Left ventricle myocardium inferior (tissue), 1 donor: ENCODE results near the gene NEMP2. TPM values are rescaled to one million over a fixed set of nuclear protein-coding genes. Genes with fewer than 3 reads are reported as not detected.

Experiments used
- DNase-seq: peaks from one replicate; pipeline ENCODE4 v3.0.0-alpha.2; 2020
- H3K27ac ChIP-seq: fragments of 200-600 bp; replicated peaks from 2 replicates; pipeline ENCODE4 v1.8.0; 2021
- H3K27me3 ChIP-seq: fragments of 200-600 bp; 2 replicates; pipeline ENCODE4 v1.8.0; 2021; ENCODE audit warnings: low read depth
- H3K36me3 ChIP-seq: fragments of 200-600 bp; 2 replicates; pipeline ENCODE4 v1.8.0; 2021
- H3K4me1 ChIP-seq: fragments of 200-600 bp; 2 replicates; pipeline ENCODE4 v1.8.0; 2021
- H3K4me3 ChIP-seq: fragments of 200-600 bp; 2 replicates; pipeline ENCODE4 v1.8.0; 2021; ENCODE audit warnings: mild to moderate bottlenecking, moderate library complexity
- H3K9me3 ChIP-seq: fragments of 200-600 bp; replicated peaks from 2 replicates; pipeline ENCODE4 v1.8.0; 2021
- CTCF ChIP-seq: fragments of 200-600 bp; IDR thresholded peaks from 2 replicates; pipeline ENCODE4 v1.8.0; 2021; ENCODE audit warnings: antibody characterized with exemption, mild to moderate bottlenecking, borderline replicate concordance
- intact Hi-C: fragments of 100-400 bp; cut with micrococcal nuclease; formaldehyde crosslinking; loops from one replicate; pipeline ENCODE4 v1.11.0; 2022
- total RNA-seq: library from RNA; stranded (reverse); fragmentation: NEBNext Ultra II Directional; extraction: Animal tissue kit (Norgen Biotek cat#: 25700); gene quantifications from one replicate; pipeline ENCODE4 v1.2.1, GENCODE V29; 2021
- donor health status: DM: no; HTN: yes; CAD: no; lungs with severe emphysema.

NEMP2 gene
- total RNA-seq, 1 donor from 2014 or later, result 1.5 TPM

DNA sequence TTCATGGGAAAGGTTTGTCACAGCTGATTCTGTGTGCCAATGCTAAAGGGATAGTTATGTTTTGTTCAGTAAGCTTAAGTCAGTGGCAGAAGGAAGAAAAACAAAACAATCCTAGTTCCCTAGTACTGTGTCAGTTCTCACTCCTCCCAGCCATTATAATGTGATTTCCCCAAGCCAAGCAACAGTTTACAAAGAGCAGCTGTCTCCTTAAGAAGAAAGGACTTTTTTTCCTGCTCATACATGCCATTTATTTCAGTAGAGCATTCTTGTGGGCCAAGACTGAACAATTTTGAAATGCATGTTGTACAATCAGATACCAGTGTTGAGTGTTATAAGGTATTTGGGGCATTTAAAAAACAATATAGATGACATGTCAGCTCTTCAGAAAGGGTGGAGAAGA, 52.1 kb downstream of the NEMP2 start:
- intact Hi-C loops, result no loop called here
- TF ChIP-seq CTCF, result no peak
- H3K4me3 ChIP-seq, result no peak overlapping the region
- H3K36me3 ChIP-seq, result no peaks in the 10 kb centered on the region
- no peaks in the 10 kb centered on the region for H3K27me3 ChIP-seq
- no peak for DNase-seq
- H3K27ac ChIP-seq, result no peak overlapping the region
- H3K9me3 ChIP-seq, result peaks cover 4% of the 10 kb centered on the region
- H3K4me1 ChIP-seq, result peaks cover 54% of the 10 kb centered on the region

DNA sequence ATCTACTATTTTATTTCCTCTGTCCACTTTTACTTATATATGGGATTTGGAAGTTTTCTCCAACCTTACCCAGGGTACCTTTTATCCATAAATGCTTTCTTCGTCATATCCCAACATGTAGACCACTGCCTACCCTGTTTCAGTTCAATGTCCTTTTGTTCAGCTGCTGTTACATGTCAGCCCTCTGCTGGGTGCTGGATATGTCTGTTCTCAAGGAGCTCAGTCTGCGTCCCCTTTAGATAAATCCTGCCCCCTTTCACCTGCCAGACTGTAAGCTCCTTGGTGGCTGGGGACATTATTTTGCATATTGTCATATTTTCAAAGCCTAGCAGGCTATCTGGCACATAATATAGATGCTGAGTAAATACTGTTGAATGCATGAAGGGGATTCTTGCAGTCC, 53.2 kb downstream of the NEMP2 start:
- no peak overlapping the region for H3K4me3 ChIP-seq
- no peak overlapping the region for H3K27ac ChIP-seq
- no peaks in the 10 kb centered on the region for H3K27me3 ChIP-seq
- H3K4me1 ChIP-seq, result peaks cover 51% of the 10 kb centered on the region
- intact Hi-C loops, result no loop called here
- no peaks in the 10 kb centered on the region for H3K9me3 ChIP-seq
- TF ChIP-seq CTCF, result peak; percentile 32
- no peak for DNase-seq
- H3K36me3 ChIP-seq, result no peaks in the 10 kb centered on the region

DNA sequence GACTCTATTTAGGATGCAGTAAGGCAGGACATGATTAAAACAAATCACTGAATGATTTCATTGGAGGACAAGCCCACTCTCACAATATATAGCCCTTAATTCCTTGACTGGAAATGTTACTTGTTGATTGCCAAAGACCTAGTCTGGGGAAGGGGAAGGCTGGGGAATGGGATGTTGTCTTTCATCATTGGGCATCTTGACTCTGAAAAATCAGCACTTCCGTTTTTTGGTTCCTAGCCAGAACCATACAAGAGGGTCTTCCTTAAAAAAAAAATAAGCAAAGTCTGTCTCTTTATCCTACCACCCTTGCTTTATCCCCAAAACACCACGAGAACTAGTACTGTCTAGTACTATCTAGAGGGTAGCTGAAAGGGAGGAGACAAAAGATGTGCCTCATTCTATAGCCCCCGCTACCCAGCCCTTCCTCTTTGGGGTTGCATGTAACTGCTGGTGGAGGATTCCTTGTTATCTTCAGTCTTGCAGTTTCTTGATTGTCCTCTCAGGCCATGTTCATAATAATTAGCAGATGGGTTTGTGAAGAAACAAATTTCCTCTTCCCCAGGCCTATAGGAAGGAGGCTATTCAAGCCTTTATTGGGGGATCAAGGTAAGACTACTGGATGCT, 55.8 kb downstream of the NEMP2 start:
- intact Hi-C loops, result no loop called here
- TF ChIP-seq CTCF, result no peak
- Histone ChIP-seq H3K4me3 (peak overlapping the region; percentile 33), H3K36me3 (no peaks in the 10 kb centered on the region), H3K27ac (peak overlapping the region; percentile 76), H3K9me3 (peaks cover 2% of the 10 kb centered on the region), H3K27me3 (no peaks in the 10 kb centered on the region), H3K4me1 (peaks cover 26% of the 10 kb centered on the region)
- DNase-seq, result no peak

DNA sequence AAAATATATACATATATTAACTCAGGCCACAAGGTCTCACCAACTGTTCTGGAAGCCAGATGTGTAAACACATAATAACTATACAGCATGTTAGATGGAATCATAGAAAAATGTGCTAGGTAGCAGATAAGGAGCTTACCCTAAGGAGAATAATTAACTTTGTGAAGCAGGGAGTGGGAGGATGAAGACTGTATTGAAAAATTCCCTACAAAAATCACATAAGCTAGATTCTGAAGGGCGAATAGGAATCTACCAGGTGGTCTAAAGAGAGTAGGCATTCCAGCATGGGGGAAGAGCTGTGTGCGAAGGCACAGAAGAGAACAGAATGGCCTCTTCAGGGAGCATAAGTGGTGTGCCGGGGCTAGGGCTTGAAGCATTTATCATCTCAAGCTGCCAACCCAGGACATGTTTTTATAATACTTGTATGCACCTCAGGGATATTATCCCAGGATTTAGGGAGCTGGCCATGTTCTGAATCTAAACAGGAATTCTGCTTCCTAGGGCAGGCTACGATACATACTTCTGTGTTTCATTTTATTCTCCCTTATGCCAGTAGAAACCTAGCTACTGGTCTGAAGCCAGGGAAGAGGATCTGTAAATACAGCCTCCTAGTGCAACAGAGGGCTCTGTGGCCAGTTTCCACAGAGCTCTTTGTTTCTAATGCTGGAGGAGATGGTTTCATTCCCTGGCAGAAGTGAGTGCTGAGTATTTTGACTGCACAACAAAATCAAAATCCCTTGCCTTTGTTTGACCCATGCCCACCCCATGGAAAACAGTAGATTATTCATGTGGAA, 56.7 kb downstream of the NEMP2 start:
- Histone ChIP-seq H3K27me3 (no peaks in the 10 kb centered on the region), H3K4me1 (peaks cover 26% of the 10 kb centered on the region), H3K36me3 (no peaks in the 10 kb centered on the region), H3K4me3 (peak overlapping the region; percentile 33), H3K9me3 (peaks cover 3% of the 10 kb centered on the region), H3K27ac (peak overlapping the region; percentile 76)
- no peak for TF ChIP-seq CTCF
- intact Hi-C loops, result no loop called here
- DNase-seq, result no peak

DNA sequence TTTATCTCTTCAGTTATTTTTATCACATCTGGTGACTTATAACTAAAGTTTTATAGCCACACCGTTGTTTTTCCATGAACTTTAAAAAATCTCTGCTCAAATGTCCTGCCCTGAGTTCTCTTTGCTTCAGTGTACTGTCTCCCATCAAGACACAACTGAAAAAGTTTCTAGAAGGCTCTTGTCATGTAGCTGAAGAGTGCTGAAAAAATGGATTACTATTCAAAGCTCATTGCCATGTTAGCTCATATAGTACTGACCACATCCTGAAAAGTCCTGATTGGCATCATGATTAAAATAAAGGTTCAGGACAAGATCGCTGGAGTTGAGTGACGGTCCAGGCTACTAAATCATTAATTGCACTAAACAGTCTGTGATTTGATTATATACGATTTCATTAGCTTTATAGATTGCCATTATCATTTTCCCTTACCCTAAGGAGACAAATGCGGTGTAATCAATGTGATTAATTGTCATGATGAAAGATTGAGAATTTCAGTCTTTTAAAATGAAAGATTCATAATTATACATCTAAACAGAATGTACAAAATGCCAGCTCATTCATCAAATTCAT, 64.2 kb downstream of the NEMP2 start:
- TF ChIP-seq CTCF, result no peak

More for the DNA sequence above, 64.2 kb downstream of the NEMP2 start:
- no peaks in the 10 kb centered on the region for H3K27me3 ChIP-seq
- H3K36me3 ChIP-seq, result peaks cover 9% of the 10 kb centered on the region
- H3K4me3 ChIP-seq, result peak overlapping the region; percentile 33
- H3K4me1 ChIP-seq, result peaks cover 57% of the 10 kb centered on the region
- peak overlapping the region; percentile 90 for H3K27ac ChIP-seq
- intact Hi-C loops, result no loop called here
- no peak for DNase-seq
- H3K9me3 ChIP-seq, result peaks cover 9% of the 10 kb centered on the region
